SU-DHL-6 (cell line): ENCODE results near the gene COX4I2.

ENCODE experiments used
- CTCF ChIP-seq: fragments of 200-600 bp; sonication (generic); IDR thresholded peaks from one replicate; pipeline ENCODE4 v1.5.1; 2017; ENCODE audit warnings: antibody characterized with exemption, mild to moderate bottlenecking, low read length, moderate library complexity; ENCODE audit not compliant: insufficient read depth, poor library complexity, severe bottlenecking
- EZH2phosphoT487 ChIP-seq: fragments of 200-600 bp; sonication (generic), shearing (Covaris generic); conservative IDR thresholded peaks from 2 replicates; pipeline ENCODE4 v1.6.1; 2018; ENCODE audit warnings: mild to moderate bottlenecking, antibody characterized with exemption, low read length, moderate library complexity, mixed read lengths

- no peak for TF ChIP-seq CTCF
- no peak for TF ChIP-seq EZH2phosphoT487
Observed at GRCh38 chr20:31693987-31694661, 56.4 kb downstream of the COX4I2 start.
